ENCODE data around the gene SEM1.
"Not testable (repeated sequence)": the region's sequence is repeated elsewhere in the genome, so short reads cannot be mapped to it uniquely, and the experiment has no call there.

SEM1 gene

GRCh38 chr7:96701258-96701657 lies 8.4 kb downstream of the SEM1 start:
- Histone ChIP-seq H3K36me3 (ENCODE audit: control insufficient read depth in 2 of 2, insufficient read depth in 2 of 2, low read length in 2 of 2) (no peaks in the 10 kb centered on the region), H3K9me3 (ENCODE audit: control insufficient read depth in 2 of 2, low read length in 2 of 2) (no peaks in the 10 kb centered on the region), H3K9ac (ENCODE audit: low read length in 2 of 2) (no peak overlapping the region), H3K4me1 (ENCODE audit: control insufficient read depth, insufficient read depth, low read length) (no peaks in the 10 kb centered on the region), H3K27me3 (ENCODE audit: control insufficient read depth in 1 of 2, insufficient read depth in 2 of 2, low read length in 2 of 2) (no peaks in the 10 kb centered on the region), H3K4me3 (ENCODE audit: low read length in 2 of 2) (no peak overlapping the region), H3K27ac (ENCODE audit: low read length) (no peak overlapping the region)

DNA sequence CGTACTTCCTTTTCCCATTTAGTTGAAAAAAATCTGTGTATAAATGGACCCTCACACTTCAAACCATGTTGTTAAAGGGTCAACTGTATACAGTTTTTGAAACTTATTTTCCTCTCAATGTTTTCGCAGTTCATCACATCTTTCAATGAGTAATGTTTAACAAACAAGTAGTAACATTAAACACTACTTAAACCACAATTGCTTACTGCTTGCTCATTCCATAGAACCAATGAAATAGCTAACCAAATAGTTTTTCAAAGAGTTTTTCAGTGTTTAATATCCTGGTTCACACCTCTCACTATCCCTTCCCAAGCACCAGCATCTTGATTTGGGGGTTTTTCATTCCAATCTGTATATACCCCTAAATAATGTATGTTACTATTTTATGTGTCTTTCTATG lies 9.1 kb downstream of the SEM1 start:
- H3K9ac ChIP-seq (ENCODE audit: low read length in 2 of 2), result no peak overlapping the region
- H3K36me3 ChIP-seq (ENCODE audit: control insufficient read depth in 2 of 2, insufficient read depth in 2 of 2, low read length in 2 of 2), result no peaks in the 10 kb centered on the region
- H3K9me3 ChIP-seq (ENCODE audit: control insufficient read depth in 2 of 2, low read length in 2 of 2), result no peaks in the 10 kb centered on the region
- no peak overlapping the region for H3K4me3 ChIP-seq (ENCODE audit: low read length in 2 of 2)
- H3K27ac ChIP-seq (ENCODE audit: low read length), result no peak overlapping the region
- H3K27me3 ChIP-seq (ENCODE audit: control insufficient read depth in 1 of 2, insufficient read depth in 2 of 2, low read length in 2 of 2), result no peaks in the 10 kb centered on the region
- no peaks in the 10 kb centered on the region for H3K4me1 ChIP-seq (ENCODE audit: control insufficient read depth, insufficient read depth, low read length)

- no peak overlapping the region for H3K9ac ChIP-seq (ENCODE audit: low read length in 2 of 2)
- no peaks in the 10 kb centered on the region for H3K27me3 ChIP-seq (ENCODE audit: control insufficient read depth in 1 of 2, insufficient read depth in 2 of 2, low read length in 2 of 2)
- H3K36me3 ChIP-seq (ENCODE audit: control insufficient read depth in 2 of 2, insufficient read depth in 2 of 2, low read length in 2 of 2), result no peaks in the 10 kb centered on the region
- no peaks in the 10 kb centered on the region for H3K4me1 ChIP-seq (ENCODE audit: control insufficient read depth, insufficient read depth, low read length)
- H3K4me3 ChIP-seq (ENCODE audit: low read length in 2 of 2), result no peak overlapping the region
- no peaks in the 10 kb centered on the region for H3K9me3 ChIP-seq (ENCODE audit: control insufficient read depth in 2 of 2, low read length in 2 of 2)
- no peak overlapping the region for H3K27ac ChIP-seq (ENCODE audit: low read length)
Observed at GRCh38 chr7:96699219-96699871, 10.3 kb downstream of the SEM1 start.

GRCh38 chr7:96698449-96698848 lies 11.2 kb downstream of the SEM1 start:
- H3K9me3 ChIP-seq (ENCODE audit: control insufficient read depth in 2 of 2, low read length in 2 of 2); H3K4me3 ChIP-seq (ENCODE audit: low read length in 2 of 2); H3K9ac ChIP-seq (ENCODE audit: low read length in 2 of 2); H3K27me3 ChIP-seq (ENCODE audit: control insufficient read depth in 1 of 2, insufficient read depth in 2 of 2, low read length in 2 of 2); H3K27ac ChIP-seq (ENCODE audit: low read length); H3K36me3 ChIP-seq (ENCODE audit: control insufficient read depth in 2 of 2, insufficient read depth in 2 of 2, low read length in 2 of 2); H3K4me1 ChIP-seq (ENCODE audit: control insufficient read depth, insufficient read depth, low read length): not testable (repeated sequence)

GRCh38 chr7:96697822-96698221 lies 11.8 kb downstream of the SEM1 start:
- no peaks in the 10 kb centered on the region for H3K27me3 ChIP-seq (ENCODE audit: control insufficient read depth in 1 of 2, insufficient read depth in 2 of 2, low read length in 2 of 2)
- no peaks in the 10 kb centered on the region for H3K9me3 ChIP-seq (ENCODE audit: control insufficient read depth in 2 of 2, low read length in 2 of 2)
- no peak overlapping the region for H3K27ac ChIP-seq (ENCODE audit: low read length)
- no peaks in the 10 kb centered on the region for H3K4me1 ChIP-seq (ENCODE audit: control insufficient read depth, insufficient read depth, low read length)
- H3K9ac ChIP-seq (ENCODE audit: low read length in 2 of 2), result no peak overlapping the region
- no peaks in the 10 kb centered on the region for H3K36me3 ChIP-seq (ENCODE audit: control insufficient read depth in 2 of 2, insufficient read depth in 2 of 2, low read length in 2 of 2)
- H3K4me3 ChIP-seq (ENCODE audit: low read length in 2 of 2), result no peak overlapping the region

GRCh38 chr7:96695581-96695980 lies 14.1 kb downstream of the SEM1 start:
- H3K9me3 ChIP-seq (ENCODE audit: control insufficient read depth in 2 of 2, low read length in 2 of 2), result no peaks in the 10 kb centered on the region
- H3K4me3 ChIP-seq (ENCODE audit: low read length in 2 of 2), result no peak overlapping the region
- no peaks in the 10 kb centered on the region for H3K4me1 ChIP-seq (ENCODE audit: control insufficient read depth, insufficient read depth, low read length)
- peaks cover 0 to 2% of the 10 kb centered on the region in 2 donors for H3K36me3 ChIP-seq (ENCODE audit: control insufficient read depth in 2 of 2, insufficient read depth in 2 of 2, low read length in 2 of 2)
- no peak overlapping the region for H3K27ac ChIP-seq (ENCODE audit: low read length)
- no peak overlapping the region for H3K9ac ChIP-seq (ENCODE audit: low read length in 2 of 2)
- no peaks in the 10 kb centered on the region for H3K27me3 ChIP-seq (ENCODE audit: control insufficient read depth in 1 of 2, insufficient read depth in 2 of 2, low read length in 2 of 2)

GRCh38 chr7:96694082-96694481 lies 15.6 kb downstream of the SEM1 start:
- no peaks in the 10 kb centered on the region for H3K4me1 ChIP-seq (ENCODE audit: control insufficient read depth, insufficient read depth, low read length)
- H3K9me3 ChIP-seq (ENCODE audit: control insufficient read depth in 2 of 2, low read length in 2 of 2), result no peaks in the 10 kb centered on the region
- no peak overlapping the region for H3K4me3 ChIP-seq (ENCODE audit: low read length in 2 of 2)
- H3K27me3 ChIP-seq (ENCODE audit: control insufficient read depth in 1 of 2, insufficient read depth in 2 of 2, low read length in 2 of 2), result no peaks in the 10 kb centered on the region
- H3K9ac ChIP-seq (ENCODE audit: low read length in 2 of 2), result no peak overlapping the region
- no peak overlapping the region for H3K27ac ChIP-seq (ENCODE audit: low read length)
- peaks cover 0 to 2% of the 10 kb centered on the region in 2 donors for H3K36me3 ChIP-seq (ENCODE audit: control insufficient read depth in 2 of 2, insufficient read depth in 2 of 2, low read length in 2 of 2)

DNA sequence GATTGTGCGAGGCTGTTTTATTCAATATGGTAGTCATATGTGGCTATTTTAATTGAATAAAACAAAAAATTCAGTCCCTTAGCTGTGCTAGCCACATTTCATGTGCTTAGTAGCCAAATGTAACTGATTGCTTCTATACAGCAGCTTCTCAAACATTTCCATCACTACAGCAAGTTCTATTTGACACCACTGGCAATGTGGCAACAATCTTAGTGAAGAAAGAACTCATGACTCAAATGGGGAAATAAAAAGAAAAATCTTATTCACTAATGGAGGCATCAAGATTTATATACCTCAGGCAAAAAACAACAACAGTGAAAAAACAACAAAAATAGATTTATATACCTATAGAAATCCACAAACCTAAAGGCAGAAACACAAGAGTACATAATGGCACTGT lies 17.9 kb downstream of the SEM1 start:
- H3K36me3 ChIP-seq (ENCODE audit: control insufficient read depth in 2 of 2, insufficient read depth in 2 of 2, low read length in 2 of 2), result peaks cover 0 to 2% of the 10 kb centered on the region in 2 donors
- H3K9me3 ChIP-seq (ENCODE audit: control insufficient read depth in 2 of 2, low read length in 2 of 2), result no peaks in the 10 kb centered on the region
- no peak overlapping the region for H3K27ac ChIP-seq (ENCODE audit: low read length)
- H3K4me1 ChIP-seq (ENCODE audit: control insufficient read depth, insufficient read depth, low read length), result no peaks in the 10 kb centered on the region
- H3K27me3 ChIP-seq (ENCODE audit: control insufficient read depth in 1 of 2, insufficient read depth in 2 of 2, low read length in 2 of 2), result no peaks in the 10 kb centered on the region
- no peak overlapping the region for H3K4me3 ChIP-seq (ENCODE audit: low read length in 2 of 2)
- no peak overlapping the region for H3K9ac ChIP-seq (ENCODE audit: low read length in 2 of 2)

DNA sequence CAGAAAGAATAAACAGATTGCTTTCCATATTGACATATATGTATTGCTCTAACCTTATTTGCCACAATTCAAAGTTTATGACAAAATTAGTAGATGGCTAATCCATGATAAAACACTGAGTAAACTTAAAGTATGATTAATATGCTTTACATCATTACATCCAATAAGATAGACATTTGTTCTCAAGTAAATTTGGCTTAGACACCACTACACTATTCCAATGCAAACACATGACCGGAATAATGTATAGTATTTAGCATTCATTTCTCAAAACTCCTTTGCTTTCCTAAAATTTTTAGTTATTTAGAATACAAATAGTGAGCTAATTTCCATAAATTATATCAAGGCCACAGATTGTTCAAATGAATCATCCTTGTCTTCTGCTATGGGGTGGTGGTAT lies 20.2 kb downstream of the SEM1 start:
- Histone ChIP-seq H3K27me3 (ENCODE audit: control insufficient read depth in 1 of 2, insufficient read depth in 2 of 2, low read length in 2 of 2) (no peaks in the 10 kb centered on the region), H3K9me3 (ENCODE audit: control insufficient read depth in 2 of 2, low read length in 2 of 2) (no peaks in the 10 kb centered on the region), H3K36me3 (ENCODE audit: control insufficient read depth in 2 of 2, insufficient read depth in 2 of 2, low read length in 2 of 2) (peaks cover 0 to 2% of the 10 kb centered on the region in 2 donors), H3K4me1 (ENCODE audit: control insufficient read depth, insufficient read depth, low read length) (no peaks in the 10 kb centered on the region), H3K9ac (ENCODE audit: low read length in 2 of 2) (no peak overlapping the region), H3K27ac (ENCODE audit: low read length) (no peak overlapping the region), H3K4me3 (ENCODE audit: low read length in 2 of 2) (no peak overlapping the region)

- no peaks in the 10 kb centered on the region for H3K9me3 ChIP-seq (ENCODE audit: control insufficient read depth in 2 of 2, low read length in 2 of 2)
- H3K9ac ChIP-seq (ENCODE audit: low read length in 2 of 2), result no peak overlapping the region
- no peak overlapping the region for H3K27ac ChIP-seq (ENCODE audit: low read length)
- no peaks in the 10 kb centered on the region for H3K27me3 ChIP-seq (ENCODE audit: control insufficient read depth in 1 of 2, insufficient read depth in 2 of 2, low read length in 2 of 2)
- no peak overlapping the region for H3K4me3 ChIP-seq (ENCODE audit: low read length in 2 of 2)
- H3K4me1 ChIP-seq (ENCODE audit: control insufficient read depth, insufficient read depth, low read length), result no peaks in the 10 kb centered on the region
- peaks cover 0 to 2% of the 10 kb centered on the region in 2 donors for H3K36me3 ChIP-seq (ENCODE audit: control insufficient read depth in 2 of 2, insufficient read depth in 2 of 2, low read length in 2 of 2)
Observed at GRCh38 chr7:96686305-96686704, 23.3 kb downstream of the SEM1 start.

DNA sequence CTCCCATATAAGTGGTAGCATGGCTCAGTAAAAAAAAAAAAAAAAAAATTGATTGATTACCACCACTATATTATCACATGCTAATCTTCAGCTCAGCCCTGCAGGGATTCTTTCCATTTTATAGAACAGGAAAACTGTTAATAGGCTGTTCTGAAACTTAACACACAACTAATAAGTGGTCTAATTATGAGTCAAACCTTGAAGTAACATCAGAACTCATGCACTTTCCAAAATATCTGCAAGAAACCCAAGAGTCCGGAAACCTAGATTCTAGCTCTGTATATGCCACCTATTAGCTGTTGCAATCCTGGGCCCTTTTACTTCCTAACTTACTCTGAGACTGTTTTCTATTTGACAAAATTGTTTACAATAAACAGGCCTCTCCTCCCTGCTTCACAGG lies 23.9 kb downstream of the SEM1 start:
- Histone ChIP-seq H3K36me3 (ENCODE audit: control insufficient read depth in 2 of 2, insufficient read depth in 2 of 2, low read length in 2 of 2) (no peaks in the 10 kb centered on the region), H3K27ac (ENCODE audit: low read length) (no peak overlapping the region), H3K9ac (ENCODE audit: low read length in 2 of 2) (no peak overlapping the region), H3K4me3 (ENCODE audit: low read length in 2 of 2) (no peak overlapping the region), H3K9me3 (ENCODE audit: control insufficient read depth in 2 of 2, low read length in 2 of 2) (no peaks in the 10 kb centered on the region), H3K27me3 (ENCODE audit: control insufficient read depth in 1 of 2, insufficient read depth in 2 of 2, low read length in 2 of 2) (no peaks in the 10 kb centered on the region), H3K4me1 (ENCODE audit: control insufficient read depth, insufficient read depth, low read length) (no peaks in the 10 kb centered on the region)

Data from stomach smooth muscle (tissue), 2 donors.